ENCODE data around the gene GABBR2. TPM values are rescaled to one million over a fixed set of nuclear protein-coding genes. Genes with fewer than 3 reads are reported as not detected.

The GABBR2 gene
- total and polyA plus RNA-seq, 2 of the 8 experiments (the other 6 are each of a cell fraction or from before 2014, with no cell fraction given): 0.50 to 1.2 TPM

DNA sequence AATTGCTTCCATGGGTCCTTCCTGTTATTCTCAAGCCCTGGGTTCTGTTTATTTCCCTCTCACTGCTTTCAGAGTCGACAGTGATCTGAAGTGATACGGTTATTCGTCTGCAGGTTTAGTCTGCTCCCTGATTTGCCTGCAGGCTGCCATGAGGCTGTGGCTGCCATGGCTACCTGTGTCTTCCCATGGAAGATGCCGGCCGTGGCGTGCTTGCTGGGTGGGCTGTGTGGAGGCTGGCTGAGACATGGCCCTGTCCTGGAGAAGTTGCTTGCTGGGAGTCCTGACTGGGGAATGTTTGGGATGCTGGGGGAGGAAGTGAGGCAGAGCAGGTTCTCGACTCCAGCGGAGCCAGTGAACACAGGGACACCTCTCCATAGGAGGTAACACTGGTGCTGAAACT, 349.2 kb downstream of the GABBR2 start:
- POLR2A ChIA-PET (ENCODE audit: partially characterized antibody): no interaction called here
- Histone ChIP-seq H3K79me2 (ENCODE audit: control insufficient read depth in 1 of 2, insufficient read depth in 2 of 2, low read length in 2 of 2) (no peaks in the 10 kb centered on the region), H3K4me2 (ENCODE audit: insufficient read depth in 1 of 2, low read depth in 2 of 2, low read length in 2 of 2) (no peak overlapping the region), H3K23ac (ENCODE audit: insufficient read length) (no peak overlapping the region), H3K36me3 (ENCODE audit: control insufficient read depth in 2 of 4, insufficient read depth in 4 of 4, low read length in 3 of 4) (no peaks in the 10 kb centered on the region), H4K8ac (ENCODE audit: extremely low read depth, insufficient read depth, low read length) (0 out of 2 replicates have a peak overlapping the region, but pooled peaks have one; percentile 17), H3K4ac (replicated peaks; ENCODE audit: insufficient read length, low read depth, low read length) (no peak overlapping the region), H2BK20ac (ENCODE audit: low read length) (no peak overlapping the region), H2BK120ac (replicated peaks; ENCODE audit: low read depth, low read length) (no peak overlapping the region), H3K4me3 (ENCODE audit: extremely low read depth in 1 of 4, insufficient read depth in 2 of 4, low read depth in 3 of 4, low read length in 4 of 4) (no peak overlapping the region), H3K79me1 (ENCODE audit: low read depth, low read length) (no peaks in the 10 kb centered on the region), H3K23me2 (ENCODE audit: low read depth, low read length) (no peaks in the 10 kb centered on the region), H4K5ac (ENCODE audit: insufficient read length, low read depth, low read length) (no peak overlapping the region), H2BK15ac (ENCODE audit: low read length) (no peak overlapping the region), H3K9me3 (ENCODE audit: insufficient read depth in 2 of 2, low read depth in 1 of 2, low read length in 1 of 2) (peaks cover 0 to 4% of the 10 kb centered on the region in 2 experiments; a peak in 1 of 4 replicates), H4K91ac (replicated peaks; ENCODE audit: insufficient read length, low read length) (no peak overlapping the region), H4K20me1 (replicated peaks in 1 of 2; ENCODE audit: control insufficient read depth in 1 of 2, insufficient read depth in 2 of 2, low read length in 2 of 2) (no peaks in the 10 kb centered on the region), H3K27me3 (replicated peaks in 1 of 4; ENCODE audit: control insufficient read depth in 3 of 4, extremely low read depth in 1 of 4, insufficient read depth in 3 of 4, low read length in 3 of 4) (no peaks in the 10 kb centered on the region), H2AK5ac (ENCODE audit: low read depth, low read length) (no peak overlapping the region), H3K56ac (replicated peaks; ENCODE audit: insufficient read length, low read depth, low read length) (no peak overlapping the region), H2AFZ (ENCODE audit: low read length) (no peak overlapping the region), H3K4me1 (replicated peaks in 1 of 4; ENCODE audit: control insufficient read depth in 3 of 4, insufficient read depth in 4 of 4, low read length in 3 of 4) (no peaks in the 10 kb centered on the region; a peak in 1 of 7 replicates), H3K27ac (ENCODE audit: low read depth, low read length) (no peak overlapping the region), H3K18ac (ENCODE audit: extremely low read depth, low read length) (no peak overlapping the region), H2BK5ac (ENCODE audit: low read depth, low read length) (no peak overlapping the region), H3K14ac (ENCODE audit: insufficient read length) (no peak overlapping the region), H3K9ac (replicated peaks in 1 of 4; ENCODE audit: extremely low read depth in 1 of 4, low read depth in 3 of 4, low read length in 3 of 4) (no peak overlapping the region; a peak in 1 of 7 replicates), H2BK12ac (ENCODE audit: low read depth, low read length) (no peak overlapping the region)
- WGBS, 2 experiments (ENCODE audit: extremely low coverage in 1 of 2, insufficient coverage in 1 of 2, insufficient read length in 1 of 2, insufficient replicate concordance in 2 of 2, low coverage in 1 of 2, low lambda C conversion rate in 2 of 2, missing lambda C conversion rate in 1 of 2): 95% methylated on average over 8 of the region's 8 CpGs; no CpG with 5 or more reads in 1 of the 2 experiments
- TF ChIP-seq FOSL1 (IDR thresholded peaks at IDR 0.05; ENCODE audit: insufficient read depth, low read depth, low read length): no peak
- TF ChIP-seq BACH1 (IDR thresholded peaks at IDR 0.05; ENCODE audit: low read length): no peak
- TF ChIP-seq, protein P1, sequence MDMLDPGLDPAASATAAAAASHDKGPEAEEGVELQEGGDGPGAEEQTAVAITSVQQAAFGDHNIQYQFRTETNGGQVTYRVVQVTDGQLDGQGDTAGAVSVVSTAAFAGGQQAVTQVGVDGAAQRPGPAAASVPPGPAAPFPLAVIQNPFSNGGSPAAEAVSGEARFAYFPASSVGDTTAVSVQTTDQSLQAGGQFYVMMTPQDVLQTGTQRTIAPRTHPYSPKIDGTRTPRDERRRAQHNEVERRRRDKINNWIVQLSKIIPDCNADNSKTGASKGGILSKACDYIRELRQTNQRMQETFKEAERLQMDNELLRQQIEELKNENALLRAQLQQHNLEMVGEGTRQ (IDR thresholded peaks at IDR 0.05; ENCODE audit: low read length): no peak
- TF ChIP-seq, protein P2, sequence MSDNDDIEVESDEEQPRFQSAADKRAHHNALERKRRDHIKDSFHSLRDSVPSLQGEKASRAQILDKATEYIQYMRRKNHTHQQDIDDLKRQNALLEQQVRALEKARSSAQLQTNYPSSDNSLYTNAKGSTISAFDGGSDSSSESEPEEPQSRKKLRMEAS (IDR thresholded peaks at IDR 0.05): no peak
- no peak for TF ChIP-seq SIN3A (conservative IDR thresholded peaks at IDR 0.05 in 1 of 2, IDR thresholded peaks at IDR 0.05 in 1 of 2; ENCODE audit: low read depth in 1 of 2, low read length in 2 of 2)
- no peak for TF ChIP-seq TAF1 (IDR thresholded peaks at IDR 0.05; ENCODE audit: low read depth, low read length)
- TF ChIP-seq KDM1A (IDR thresholded peaks at IDR 0.05; ENCODE audit: borderline replicate concordance, low read length): no peak
- no peak for TF ChIP-seq NANOG (IDR thresholded peaks at IDR 0.05; ENCODE audit: insufficient read depth, low read depth, low read length, poor library complexity, severe bottlenecking)
- no peak for TF ChIP-seq TEAD4 (IDR thresholded peaks at IDR 0.05; ENCODE audit: low read depth, low read length)
- DNase-seq (ENCODE audit: low read depth in 1 of 2, low spot score in 2 of 2) (no peak), FAIRE-seq (no peak)
- CTCF ChIA-PET (ENCODE audit: partially characterized antibody): no interaction called here

Data from H1 (cell line).